HepG2 (cell line): ENCODE data around the gene TUBG1. TPM values are rescaled to one million over a fixed set of nuclear protein-coding genes. Genes with fewer than 3 reads are reported as not detected.

ENCODE experiments used
- BRCA1 ChIP-seq: sonication (generic); formaldehyde crosslinking; IDR thresholded peaks from 2 replicates; pipeline ENCODE4 v1.4.0; 2020; ENCODE audit warnings: missing genetic modification reagents
- JUNB ChIP-seq: sonication (generic); formaldehyde crosslinking; IDR thresholded peaks from 2 replicates; pipeline ENCODE4 v1.8.0; 2022; ENCODE audit warnings: missing genetic modification reagents, mild to moderate bottlenecking, borderline replicate concordance
- NCOA5 ChIP-seq: sonication (generic); formaldehyde crosslinking; IDR thresholded peaks from 2 replicates; pipeline ENCODE4 v1.4.0; 2020; ENCODE audit warnings: missing genetic modification reagents
- NFIC ChIP-seq: IDR thresholded peaks from 2 replicates; pipeline ENCODE4 v1.6.1; 2012; ENCODE audit warnings: mild to moderate bottlenecking, low read length, inconsistent platforms
- PAF1 ChIP-seq: IDR thresholded peaks from 2 replicates; pipeline ENCODE4 v1.6.1; 2016; ENCODE audit warnings: missing genetic modification reagents, missing compliant biosample characterization
- SIN3A ChIP-seq: IDR thresholded peaks from 2 replicates; pipeline ENCODE4 v1.6.1; 2011; ENCODE audit warnings: low read depth, mild to moderate bottlenecking, control low read depth, low read length, borderline replicate concordance
- SMC3 ChIP-seq: IDR thresholded peaks from 2 replicates; pipeline ENCODE4 v1.6.1; 2011; ENCODE audit warnings: low read length, improper control_type of control experiment
- SOX6 ChIP-seq, 2 experiments: fragments of 450-650 bp in 1 of 2; sonication (generic) in 1 of 2; formaldehyde crosslinking in 1 of 2; IDR thresholded peaks; 2 replicates each; pipeline versions ENCODE4 v1.4.0 to v1.6.1; 2017 to 2020; ENCODE audit warnings: antibody characterized with exemption in 1 of 2, mild to moderate bottlenecking in 1 of 2, missing genetic modification reagents in 1 of 2
- ZC3H13 ChIP-seq: sonication (generic); formaldehyde crosslinking; IDR thresholded peaks from 2 replicates; pipeline ENCODE4 v1.8.1; 2023; ENCODE audit warnings: mild to moderate bottlenecking, missing genetic modification reagents, moderate library complexity
- ZC3H4 ChIP-seq: sonication (generic); formaldehyde crosslinking; IDR thresholded peaks from 2 replicates; pipeline ENCODE4 v1.4.0; 2020; ENCODE audit warnings: missing genetic modification reagents, borderline replicate concordance
- ZFP36 ChIP-seq: fragments of 150-350 bp; IDR thresholded peaks from 2 replicates; pipeline ENCODE4 v1.6.1; 2018; ENCODE audit warnings: borderline replicate concordance, low read length, low read depth; ENCODE audit not compliant: partially characterized antibody
- ZKSCAN5 ChIP-seq: sonication (generic); formaldehyde crosslinking; IDR thresholded peaks from 2 replicates; pipeline ENCODE4 v1.5.1; 2020; ENCODE audit warnings: mild to moderate bottlenecking, missing genetic modification reagents
- ZNF263 ChIP-seq: sonication (generic); formaldehyde crosslinking; IDR thresholded peaks from 2 replicates; pipeline ENCODE4 v1.4.0; 2020; ENCODE audit warnings: missing genetic modification reagents
- ZNF34 ChIP-seq: sonication (generic); formaldehyde crosslinking; IDR thresholded peaks from 2 replicates; pipeline ENCODE4 v1.4.0; 2020; ENCODE audit warnings: mild to moderate bottlenecking, missing genetic modification reagents, borderline replicate concordance
- ZNF343 ChIP-seq: sonication (generic); formaldehyde crosslinking; IDR thresholded peaks from 2 replicates; pipeline ENCODE4 v1.4.0; 2020; ENCODE audit warnings: mild to moderate bottlenecking, missing genetic modification reagents
- ZNF577 ChIP-seq: sonication (generic); formaldehyde crosslinking; IDR thresholded peaks from 2 replicates; pipeline ENCODE4 v1.4.0; 2020; ENCODE audit warnings: mild to moderate bottlenecking, low read depth, missing genetic modification reagents, borderline replicate concordance
- ZNF614 ChIP-seq: IDR thresholded peaks from 2 replicates; pipeline ENCODE4 v1.6.1; 2018; ENCODE audit warnings: missing biosample characterization, missing genetic modification reagents, inconsistent platforms, borderline replicate concordance
- ZNF879 ChIP-seq: sonication (generic); formaldehyde crosslinking; IDR thresholded peaks from 2 replicates; pipeline ENCODE4 v1.8.1; 2023; ENCODE audit warnings: missing genetic modification reagents
- ZSCAN30 ChIP-seq: sonication (generic); formaldehyde crosslinking; IDR thresholded peaks from 2 replicates; pipeline ENCODE4 v1.5.0; 2020; ENCODE audit warnings: mild to moderate bottlenecking, missing genetic modification reagents
- polyA plus RNA-seq, 8 experiments: library from polyadenylated mRNA; depleted of rRNA in 3 of 8; stranded (reverse) in 7 of 8; unstranded in 1 of 8; fragments of >200 nt; fragmentation: Illumina TruSeq in 4 of 8; extraction: Trizol in 4 of 8; gene quantifications; 2 replicates each; pipeline versions ENCODE4 v1.2.1 to v1.2.3, GENCODE V29; 2011 to 2016; ENCODE audit warnings: low read depth in 4 of 8, missing spikeins in 1 of 8, mixed read lengths in 1 of 8; ENCODE audit not compliant: insufficient read depth in 1 of 8
- total RNA-seq, 5 experiments: library from RNA; depleted of rRNA; stranded (reverse); fragments of >200 nt; fragmentation: Illumina TruSeq; extraction: Trizol; gene quantifications; 2 replicates each; pipeline ENCODE4 v1.2.3, GENCODE V29; 2016; ENCODE audit warnings: low read depth in 1 of 5
- TF ChIP-seq, protein P1 (sequence below): sonication (generic); formaldehyde crosslinking; IDR thresholded peaks from 2 replicates; pipeline ENCODE4 v1.5.1; 2020; ENCODE audit warnings: mild to moderate bottlenecking, missing genetic modification reagents, moderate library complexity
- TF ChIP-seq, protein P2 (sequence below): sonication (generic); formaldehyde crosslinking; IDR thresholded peaks from 2 replicates; pipeline ENCODE4 v1.4.0; 2020; ENCODE audit warnings: low read depth, mild to moderate bottlenecking, missing genetic modification reagents
- TF ChIP-seq, protein P3 (sequence below): IDR thresholded peaks from 2 replicates; pipeline ENCODE4 v1.6.1; 2016; ENCODE audit warnings: mild to moderate bottlenecking
- TF ChIP-seq, protein P4 (sequence below): sonication (generic); IDR thresholded peaks from 2 replicates; pipeline ENCODE4 v1.6.1; 2016; ENCODE audit warnings: low read depth, borderline replicate concordance
- TF ChIP-seq, protein P5 (sequence below): sonication (generic); formaldehyde crosslinking; IDR thresholded peaks from 2 replicates; pipeline ENCODE4 v1.8.1; 2023; ENCODE audit warnings: mild to moderate bottlenecking, inconsistent platforms, moderate library complexity, missing genetic modification reagents, borderline replicate concordance

Gene TUBG1
- total and polyA plus RNA-seq, 2 of the 13 experiments (the other 11 are each of a cell fraction or from before 2014, with no cell fraction given): 74.1 to 137 TPM

DNA sequence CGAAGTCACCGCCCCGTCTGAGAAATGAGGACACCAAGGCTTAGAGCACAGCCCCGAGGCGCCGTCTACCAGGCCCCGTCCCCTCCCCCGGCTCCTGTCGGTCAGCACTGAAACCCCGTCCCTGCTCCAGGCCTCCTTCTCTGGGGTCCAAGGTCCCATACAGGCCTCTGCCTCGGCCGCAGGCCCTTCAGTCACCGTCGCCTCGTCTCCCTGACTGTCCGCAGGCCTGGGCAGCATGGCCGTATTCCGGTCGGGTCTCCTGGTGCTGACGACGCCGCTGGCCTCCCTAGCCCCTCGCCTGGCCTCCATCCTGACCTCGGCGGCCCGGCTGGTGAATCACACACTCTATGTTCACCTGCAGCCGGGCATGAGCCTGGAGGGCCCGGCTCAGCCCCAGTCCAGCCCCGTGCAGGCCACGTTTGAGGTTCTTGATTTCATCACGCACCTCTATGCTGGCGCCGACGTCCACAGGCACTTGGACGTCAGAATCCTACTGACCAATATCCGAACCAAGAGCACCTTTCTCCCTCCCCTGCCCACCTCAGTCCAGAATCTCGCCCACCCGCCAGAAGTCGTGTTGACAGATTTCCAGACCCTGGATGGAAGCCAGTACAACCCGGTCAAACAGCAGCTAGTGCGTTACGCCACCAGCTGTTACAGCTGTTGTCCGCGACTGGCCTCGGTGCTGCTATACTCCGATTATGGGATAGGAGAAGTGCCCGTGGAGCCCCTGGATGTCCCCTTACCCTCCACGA lies 46.9 kb upstream of the TUBG1 start (continued):
- TF ChIP-seq, protein P1, sequence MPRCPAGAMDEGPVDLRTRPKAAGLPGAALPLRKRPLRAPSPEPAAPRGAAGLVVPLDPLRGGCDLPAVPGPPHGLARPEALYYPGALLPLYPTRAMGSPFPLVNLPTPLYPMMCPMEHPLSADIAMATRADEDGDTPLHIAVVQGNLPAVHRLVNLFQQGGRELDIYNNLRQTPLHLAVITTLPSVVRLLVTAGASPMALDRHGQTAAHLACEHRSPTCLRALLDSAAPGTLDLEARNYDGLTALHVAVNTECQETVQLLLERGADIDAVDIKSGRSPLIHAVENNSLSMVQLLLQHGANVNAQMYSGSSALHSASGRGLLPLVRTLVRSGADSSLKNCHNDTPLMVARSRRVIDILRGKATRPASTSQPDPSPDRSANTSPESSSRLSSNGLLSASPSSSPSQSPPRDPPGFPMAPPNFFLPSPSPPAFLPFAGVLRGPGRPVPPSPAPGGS: peak; percentile 20; the same call in 1 of the 2 replicates
- TF ChIP-seq SOX6 (IDR thresholded peaks at IDR 0.05): no peak
- peak; percentile 19; the same call in 1 of the 2 replicates for TF ChIP-seq SOX6 (CRISPR knock-in tag; IDR thresholded peaks at IDR 0.05)
- TF ChIP-seq SIN3A: no peak; the same call in 1 of the 2 replicates
- no peak; the same call in 1 of the 2 replicates for TF ChIP-seq ZNF614 (CRISPR knock-in tag)
- no peak for TF ChIP-seq NFIC
- no peak for TF ChIP-seq JUNB (CRISPR knock-in tag)
- peak; percentile 21; the same call in 1 of the 2 replicates for TF ChIP-seq BRCA1
- TF ChIP-seq, protein P2, sequence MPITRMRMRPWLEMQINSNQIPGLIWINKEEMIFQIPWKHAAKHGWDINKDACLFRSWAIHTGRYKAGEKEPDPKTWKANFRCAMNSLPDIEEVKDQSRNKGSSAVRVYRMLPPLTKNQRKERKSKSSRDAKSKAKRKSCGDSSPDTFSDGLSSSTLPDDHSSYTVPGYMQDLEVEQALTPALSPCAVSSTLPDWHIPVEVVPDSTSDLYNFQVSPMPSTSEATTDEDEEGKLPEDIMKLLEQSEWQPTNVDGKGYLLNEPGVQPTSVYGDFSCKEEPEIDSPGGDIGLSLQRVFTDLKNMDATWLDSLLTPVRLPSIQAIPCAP: 0 out of 2 replicates have a peak, but pooled peaks have one; percentile 11
- TF ChIP-seq SMC3: no peak
- TF ChIP-seq, protein P3, sequence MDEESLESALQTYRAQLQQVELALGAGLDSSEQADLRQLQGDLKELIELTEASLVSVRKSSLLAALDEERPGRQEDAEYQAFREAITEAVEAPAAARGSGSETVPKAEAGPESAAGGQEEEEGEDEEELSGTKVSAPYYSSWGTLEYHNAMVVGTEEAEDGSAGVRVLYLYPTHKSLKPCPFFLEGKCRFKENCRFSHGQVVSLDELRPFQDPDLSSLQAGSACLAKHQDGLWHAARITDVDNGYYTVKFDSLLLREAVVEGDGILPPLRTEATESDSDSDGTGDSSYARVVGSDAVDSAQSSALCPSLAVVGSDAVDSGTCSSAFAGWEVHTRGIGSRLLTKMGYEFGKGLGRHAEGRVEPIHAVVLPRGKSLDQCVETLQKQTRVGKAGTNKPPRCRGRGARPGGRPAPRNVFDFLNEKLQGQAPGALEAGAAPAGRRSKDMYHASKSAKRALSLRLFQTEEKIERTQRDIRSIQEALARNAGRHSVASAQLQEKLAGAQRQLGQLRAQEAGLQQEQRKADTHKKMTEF (CRISPR knock-in tag): 0 out of 2 replicates have a peak, but pooled peaks have one; percentile 5
- TF ChIP-seq ZNF879 (CRISPR knock-in tag): peak; percentile 88
- TF ChIP-seq ZKSCAN5 (CRISPR knock-in tag): peak; percentile 59; the same call in 1 of the 2 replicates
- TF ChIP-seq, protein P4, sequence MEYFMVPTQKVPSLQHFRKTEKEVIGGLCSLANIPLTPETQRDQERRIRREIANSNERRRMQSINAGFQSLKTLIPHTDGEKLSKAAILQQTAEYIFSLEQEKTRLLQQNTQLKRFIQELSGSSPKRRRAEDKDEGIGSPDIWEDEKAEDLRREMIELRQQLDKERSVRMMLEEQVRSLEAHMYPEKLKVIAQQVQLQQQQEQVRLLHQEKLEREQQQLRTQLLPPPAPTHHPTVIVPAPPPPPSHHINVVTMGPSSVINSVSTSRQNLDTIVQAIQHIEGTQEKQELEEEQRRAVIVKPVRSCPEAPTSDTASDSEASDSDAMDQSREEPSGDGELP: peak; percentile 89
- TF ChIP-seq ZC3H13 (CRISPR knock-in tag): peak; percentile 70; the same call in 1 of the 2 replicates
- TF ChIP-seq, protein P5, sequence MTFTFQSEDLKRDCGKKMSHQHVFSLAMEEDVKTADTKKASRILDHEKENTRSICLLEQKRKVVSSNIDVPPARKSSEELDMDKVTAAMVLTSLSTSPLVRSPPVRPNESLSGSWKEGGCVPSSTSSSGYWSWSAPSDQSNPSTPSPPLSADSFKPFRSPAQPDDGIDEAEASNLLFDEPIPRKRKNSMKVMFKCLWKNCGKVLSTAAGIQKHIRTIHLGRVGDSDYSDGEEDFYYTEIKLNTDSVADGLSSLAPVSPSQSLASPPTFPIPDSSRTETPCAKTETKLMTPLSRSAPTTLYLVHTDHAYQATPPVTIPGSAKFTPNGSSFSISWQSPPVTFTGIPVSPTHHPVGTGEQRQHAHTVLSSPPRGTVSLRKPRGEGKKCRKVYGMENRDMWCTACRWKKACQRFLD (CRISPR knock-in tag): peak; percentile 35; the same call in 1 of the 2 replicates
- TF ChIP-seq ZNF577 (CRISPR knock-in tag): peak; percentile 87; the same call in 1 of the 2 replicates
- TF ChIP-seq ZC3H4 (CRISPR knock-in tag): peak; percentile 90
- peak; percentile 31; the same call in 1 of the 2 replicates for TF ChIP-seq ZNF343 (CRISPR knock-in tag)
- TF ChIP-seq ZNF34 (CRISPR knock-in tag): 0 out of 2 replicates have a peak, but pooled peaks have one; percentile 73
- TF ChIP-seq PAF1 (CRISPR knock-in tag): no peak
- no peak for TF ChIP-seq NCOA5 (CRISPR knock-in tag)
- TF ChIP-seq ZSCAN30 (CRISPR knock-in tag): 0 out of 2 replicates have a peak, but pooled peaks have one; percentile 73
- peak; percentile 20; the same call in 1 of the 2 replicates for TF ChIP-seq ZNF263 (CRISPR knock-in tag)
- TF ChIP-seq ZFP36: no peak
